Loucy (cell line): Measurements from ENCODE around the gene NOL9.

ENCODE experiments used
- H2AFZ ChIP-seq: fragments of 200-600 bp; sonication (generic); 2 replicates; pipeline ENCODE4 v1.6.0; 2016; ENCODE audit warnings: antibody characterized with exemption, mild to moderate bottlenecking, low read length, moderate library complexity
- H3F3A ChIP-seq: fragments of 200-600 bp; 2 replicates; pipeline ENCODE4 v1.6.0; 2016; ENCODE audit warnings: antibody characterized with exemption, low read depth, mild to moderate bottlenecking
- H3K27me3 ChIP-seq: fragments of 200-600 bp; sonication (generic); 2 replicates; pipeline ENCODE4 v1.6.1; 2014; ENCODE audit warnings: low read length, mild to moderate bottlenecking; ENCODE audit not compliant: insufficient read depth, poor library complexity, severe bottlenecking
- H3K36me3 ChIP-seq: fragments of 200-600 bp; sonication (generic); 2 replicates; pipeline ENCODE4 v1.6.1; 2016; ENCODE audit warnings: low read length; ENCODE audit not compliant: insufficient read depth
- H3K4me1 ChIP-seq: fragments of 200-600 bp; sonication (generic); 2 replicates; pipeline ENCODE4 v1.5.1; 2014; ENCODE audit warnings: low read length, mild to moderate bottlenecking; ENCODE audit not compliant: insufficient read depth, poor library complexity, severe bottlenecking
- H3K4me2 ChIP-seq: fragments of 200-600 bp; sonication (generic); 2 replicates; pipeline ENCODE4 v1.6.0; 2014; ENCODE audit warnings: antibody characterized with exemption, low read length, low read depth, mild to moderate bottlenecking; ENCODE audit not compliant: poor library complexity, severe bottlenecking
- H3K4me3 ChIP-seq: fragments of 200-600 bp; sonication (generic); 2 replicates; pipeline ENCODE4 v1.5.1; 2014; ENCODE audit warnings: low read length, mild to moderate bottlenecking, mixed read lengths; ENCODE audit not compliant: poor library complexity, severe bottlenecking
- H3K79me2 ChIP-seq: fragments of 200-600 bp; sonication (generic); 2 replicates; pipeline ENCODE4 v1.6.1; 2014; ENCODE audit warnings: low read length; ENCODE audit not compliant: insufficient read depth
- H3K9ac ChIP-seq: fragments of 200-600 bp; sonication (generic); 2 replicates; pipeline ENCODE4 v1.6.0; 2014; ENCODE audit warnings: mild to moderate bottlenecking, low read depth, low read length, moderate library complexity; ENCODE audit not compliant: poor library complexity, severe bottlenecking
- H3K9me2 ChIP-seq: fragments of 200-600 bp; sonication (generic); replicated peaks from 2 replicates; pipeline ENCODE4 v1.6.1; 2016; ENCODE audit warnings: low read depth, low read length, mixed read lengths
- H3K9me3 ChIP-seq: fragments of 200-600 bp; sonication (generic); 2 replicates; pipeline ENCODE4 v1.6.1; 2014; ENCODE audit warnings: mild to moderate bottlenecking, antibody characterized with exemption, low read length, low read depth; ENCODE audit not compliant: insufficient read depth
- H4K20me1 ChIP-seq: fragments of 200-600 bp; sonication (generic); 2 replicates; pipeline ENCODE4 v1.6.0; 2014; ENCODE audit warnings: antibody characterized with exemption, low read length, mild to moderate bottlenecking; ENCODE audit not compliant: insufficient read depth, poor library complexity, severe bottlenecking
- EZH2phosphoT487 ChIP-seq: fragments of 200-600 bp; IDR thresholded peaks from 2 replicates; pipeline ENCODE4 v1.6.1; 2018; ENCODE audit warnings: antibody characterized with exemption, mild to moderate bottlenecking, moderate library complexity, borderline replicate concordance
- TF ChIP-seq, protein P1 (sequence below): fragments of 200-600 bp; sonication (generic); conservative IDR thresholded peaks from 2 replicates; pipeline ENCODE4 v1.5.1; 2014; ENCODE audit warnings: mild to moderate bottlenecking, antibody characterized with exemption, low read length

NOL9 gene

GRCh38 chr1:6473156-6473555 is 81.2 kb downstream of the NOL9 start:
- no peak overlapping the region for H3K9ac ChIP-seq
- no peak overlapping the region for H3K4me3 ChIP-seq
- H3K79me2 ChIP-seq: no peaks in the 10 kb centered on the region
- no peak overlapping the region for H2AFZ ChIP-seq
- H3K9me3 ChIP-seq: no peaks in the 10 kb centered on the region
- no peaks in the 10 kb centered on the region for H3K4me1 ChIP-seq
- no peak for TF ChIP-seq EZH2phosphoT487
- TF ChIP-seq, protein P1, sequence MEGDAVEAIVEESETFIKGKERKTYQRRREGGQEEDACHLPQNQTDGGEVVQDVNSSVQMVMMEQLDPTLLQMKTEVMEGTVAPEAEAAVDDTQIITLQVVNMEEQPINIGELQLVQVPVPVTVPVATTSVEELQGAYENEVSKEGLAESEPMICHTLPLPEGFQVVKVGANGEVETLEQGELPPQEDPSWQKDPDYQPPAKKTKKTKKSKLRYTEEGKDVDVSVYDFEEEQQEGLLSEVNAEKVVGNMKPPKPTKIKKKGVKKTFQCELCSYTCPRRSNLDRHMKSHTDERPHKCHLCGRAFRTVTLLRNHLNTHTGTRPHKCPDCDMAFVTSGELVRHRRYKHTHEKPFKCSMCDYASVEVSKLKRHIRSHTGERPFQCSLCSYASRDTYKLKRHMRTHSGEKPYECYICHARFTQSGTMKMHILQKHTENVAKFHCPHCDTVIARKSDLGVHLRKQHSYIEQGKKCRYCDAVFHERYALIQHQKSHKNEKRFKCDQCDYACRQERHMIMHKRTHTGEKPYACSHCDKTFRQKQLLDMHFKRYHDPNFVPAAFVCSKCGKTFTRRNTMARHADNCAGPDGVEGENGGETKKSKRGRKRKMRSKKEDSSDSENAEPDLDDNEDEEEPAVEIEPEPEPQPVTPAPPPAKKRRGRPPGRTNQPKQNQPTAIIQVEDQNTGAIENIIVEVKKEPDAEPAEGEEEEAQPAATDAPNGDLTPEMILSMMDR: no peak
- no peaks in the 10 kb centered on the region for H3K27me3 ChIP-seq
- H3F3A ChIP-seq: no peaks in the 10 kb centered on the region
- no peak overlapping the region for H3K4me2 ChIP-seq
- no peaks in the 10 kb centered on the region for H3K36me3 ChIP-seq
- no peaks in the 10 kb centered on the region for H4K20me1 ChIP-seq
- no peaks in the 10 kb centered on the region for H3K9me2 ChIP-seq

GRCh38 chr1:6472391-6472790 is 81.9 kb downstream of the NOL9 start:
- no peaks in the 10 kb centered on the region for H3K27me3 ChIP-seq
- no peaks in the 10 kb centered on the region for H3K4me1 ChIP-seq
- H3K4me3 ChIP-seq: no peak overlapping the region
- H3K4me2 ChIP-seq: no peak overlapping the region
- H3K79me2 ChIP-seq: no peaks in the 10 kb centered on the region
- TF ChIP-seq EZH2phosphoT487: no peak
- TF ChIP-seq, protein P1: peak; percentile 60
- no peaks in the 10 kb centered on the region for H3F3A ChIP-seq
- H3K9ac ChIP-seq: no peak overlapping the region
- H3K9me3 ChIP-seq: no peaks in the 10 kb centered on the region
- no peak overlapping the region for H2AFZ ChIP-seq
- no peaks in the 10 kb centered on the region for H3K36me3 ChIP-seq
- no peaks in the 10 kb centered on the region for H4K20me1 ChIP-seq
- no peaks in the 10 kb centered on the region for H3K9me2 ChIP-seq

GRCh38 chr1:6471970-6472368 is 82.3 kb downstream of the NOL9 start:
- H3K79me2 ChIP-seq: no peaks in the 10 kb centered on the region

More at GRCh38 chr1:6471970-6472368, 82.3 kb downstream of the NOL9 start:
- TF ChIP-seq, protein P1: no peak
- no peak for TF ChIP-seq EZH2phosphoT487
- Histone ChIP-seq H3K9ac (no peak overlapping the region), H3K4me1 (no peaks in the 10 kb centered on the region), H3K36me3 (no peaks in the 10 kb centered on the region), H3F3A (no peaks in the 10 kb centered on the region), H3K9me3 (no peaks in the 10 kb centered on the region), H3K4me3 (no peak overlapping the region), H3K9me2 (no peaks in the 10 kb centered on the region), H3K4me2 (no peak overlapping the region), H2AFZ (no peak overlapping the region), H4K20me1 (no peaks in the 10 kb centered on the region), H3K27me3 (no peaks in the 10 kb centered on the region)
